CD4-positive, alpha-beta T cell treated with Interleukin-10 for 1 hour (primary cell): ENCODE data around the gene RHBDF2.

ENCODE experiments used
- DNase-seq: peaks from one replicate; pipeline ENCODE4 v3.0.0-alpha.2; 2020

The RHBDF2 gene

DNA sequence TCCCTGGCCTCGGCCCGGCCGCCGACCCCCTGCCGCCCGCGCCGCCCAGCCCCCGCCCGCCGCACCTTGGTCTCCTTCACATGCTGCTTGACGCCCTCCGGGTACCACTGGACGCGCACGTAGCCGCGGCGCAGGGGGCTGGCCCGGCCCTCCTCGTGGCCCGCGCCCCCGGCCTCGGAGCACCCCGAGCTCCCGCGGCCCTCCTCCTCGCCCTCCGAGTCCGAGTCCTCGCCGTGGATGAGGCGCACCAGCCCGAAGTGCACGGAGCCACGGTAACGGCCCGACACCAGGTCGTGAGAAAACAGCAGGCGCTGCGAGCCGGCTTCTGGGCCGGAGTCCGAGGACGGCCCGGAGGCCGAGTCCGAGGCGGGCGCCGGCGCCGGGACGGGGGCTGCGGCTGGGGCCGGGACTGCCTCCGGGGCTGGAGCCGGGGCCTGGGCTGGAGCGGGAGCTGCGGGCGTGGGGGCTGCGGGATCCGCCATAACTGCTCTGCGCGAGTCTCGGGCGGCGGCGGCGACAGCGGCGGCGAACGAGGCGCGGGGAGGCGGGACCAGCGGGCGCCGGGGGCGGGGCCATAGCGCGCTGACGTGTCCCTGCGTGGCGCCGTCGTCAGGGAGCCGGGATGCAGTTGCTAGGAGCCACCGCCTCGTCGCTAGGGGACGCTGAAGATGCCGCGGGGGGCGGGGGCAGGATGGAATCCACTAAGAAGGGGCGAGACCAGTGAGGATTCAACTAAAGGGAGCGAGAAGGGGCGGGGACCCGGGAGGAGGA lies 48.4 kb downstream of the RHBDF2 start, which contains the start of gene UBE2O:
UBE2O (minus strand) TSS at position 493 of the 771 bp plus-strand sequence; CDS start at position 482, 11 bp downstream.
- peak; percentile 95 for DNase-seq

GRCh38 chr17:76452127-76452659 lies 49.0 kb downstream of the RHBDF2 start:
- no peak for DNase-seq

DNA sequence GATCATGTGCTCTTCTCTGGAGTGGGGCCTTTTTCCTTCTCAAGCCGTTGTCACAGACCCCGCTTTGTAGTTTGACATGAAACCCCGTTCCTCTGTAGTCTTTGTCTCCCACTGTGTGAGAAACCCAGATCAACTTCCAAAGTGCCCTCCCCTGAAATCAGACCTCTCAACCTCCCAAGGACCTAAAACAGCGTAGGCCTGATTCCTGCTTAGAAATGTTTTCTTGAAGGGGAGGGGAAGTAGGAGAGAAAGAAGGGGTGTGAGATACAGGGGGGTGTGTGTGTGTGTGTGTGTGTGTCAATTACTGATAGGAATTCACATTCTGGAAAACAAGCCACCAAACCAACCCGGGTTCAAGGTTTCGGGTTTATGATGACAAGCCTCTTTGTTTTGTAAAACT lies 49.7 kb downstream of the RHBDF2 start:
- no peak for DNase-seq

DNA sequence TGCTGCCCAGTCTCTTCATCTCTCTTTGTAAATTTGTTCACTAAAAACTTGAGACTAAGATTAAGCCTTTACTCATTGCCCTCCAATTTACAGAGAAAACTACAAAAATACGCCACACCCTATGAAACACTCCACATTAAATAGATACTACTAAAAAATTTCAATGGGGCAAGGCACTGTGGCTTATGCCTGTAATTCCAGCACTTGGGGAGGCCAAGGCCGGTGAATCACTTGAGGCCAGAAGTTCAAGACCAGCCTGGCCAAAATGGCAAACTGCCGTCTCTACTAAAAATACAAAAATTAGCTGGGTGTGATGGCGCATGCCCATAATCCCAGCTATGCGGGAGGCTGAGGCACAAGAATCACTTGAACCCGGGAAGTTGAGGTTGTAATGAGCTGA lies 52.1 kb downstream of the RHBDF2 start:
- DNase-seq = no peak

DNA sequence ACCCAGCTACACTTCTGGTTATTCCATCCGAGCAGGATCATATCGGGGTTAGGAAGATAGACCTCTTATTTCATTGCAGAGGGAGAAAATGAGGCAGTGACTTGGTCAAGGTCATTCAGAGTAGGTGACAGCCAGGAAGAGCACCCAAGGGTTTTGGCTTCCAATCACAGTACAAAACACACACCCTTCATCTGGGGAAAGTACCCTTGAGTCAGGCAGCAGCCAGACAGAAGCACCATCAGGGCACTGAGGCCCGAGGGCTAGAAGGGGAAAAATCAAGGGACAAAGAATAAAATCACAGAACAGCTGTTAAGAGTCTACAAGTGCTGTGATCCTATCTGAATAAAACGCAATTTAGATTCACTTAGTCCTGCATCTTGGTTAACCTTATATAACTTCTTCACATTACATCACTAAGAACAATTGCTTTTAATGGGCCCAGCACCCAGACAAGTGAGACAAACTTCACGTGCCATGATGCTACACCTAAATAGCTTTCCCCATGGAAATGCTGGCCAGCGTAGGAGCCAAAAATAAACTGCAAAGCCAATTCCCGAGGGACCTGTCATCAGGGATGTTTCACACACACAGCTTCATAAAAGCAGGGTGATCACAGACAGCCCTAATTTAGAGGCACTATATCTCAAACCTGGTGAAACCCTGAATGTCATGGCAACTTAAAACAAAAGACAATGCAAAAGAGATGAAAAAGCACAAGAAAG lies 53.1 kb downstream of the RHBDF2 start:
- no peak for DNase-seq

DNA sequence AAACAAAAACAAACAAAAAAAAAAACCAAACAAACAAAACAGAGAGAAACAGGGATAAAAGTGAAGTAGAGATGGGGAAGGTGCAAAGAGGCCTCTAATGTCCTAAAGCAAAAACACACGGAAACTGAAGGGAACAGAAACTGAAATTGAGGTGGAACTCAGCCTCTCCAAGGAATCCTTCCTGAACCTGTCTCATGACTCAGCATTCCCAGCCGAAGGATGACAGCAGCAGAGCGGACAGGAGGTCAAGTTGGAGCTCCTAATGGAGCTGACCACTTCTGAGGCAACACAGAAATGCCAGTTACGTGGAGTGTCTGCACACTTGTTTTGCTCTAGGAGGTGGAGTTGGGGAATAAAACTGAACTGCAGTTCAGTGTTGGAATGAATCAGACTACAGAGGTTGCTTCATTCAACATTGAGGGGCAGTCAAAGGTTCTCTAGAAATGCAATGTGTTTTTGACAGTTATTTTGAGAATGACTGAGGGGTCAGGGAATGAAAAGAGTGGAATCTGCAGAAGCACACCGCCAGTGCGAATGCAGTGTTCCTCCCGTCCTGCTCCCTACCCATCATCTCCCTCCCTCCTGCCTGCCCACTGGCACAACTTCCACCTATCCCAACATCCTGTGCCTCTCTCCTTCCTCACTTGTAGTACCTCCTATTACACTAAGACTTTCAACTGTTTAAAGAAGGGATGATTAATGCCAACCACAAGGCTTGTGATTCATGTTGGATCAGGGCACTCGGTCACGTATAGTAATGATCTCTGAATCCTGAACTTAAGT lies 54.6 kb downstream of the RHBDF2 start:
- no peak for DNase-seq

- DNase-seq = no peak
Observed at GRCh38 chr17:76445697-76446448, 55.4 kb downstream of the RHBDF2 start.

DNA sequence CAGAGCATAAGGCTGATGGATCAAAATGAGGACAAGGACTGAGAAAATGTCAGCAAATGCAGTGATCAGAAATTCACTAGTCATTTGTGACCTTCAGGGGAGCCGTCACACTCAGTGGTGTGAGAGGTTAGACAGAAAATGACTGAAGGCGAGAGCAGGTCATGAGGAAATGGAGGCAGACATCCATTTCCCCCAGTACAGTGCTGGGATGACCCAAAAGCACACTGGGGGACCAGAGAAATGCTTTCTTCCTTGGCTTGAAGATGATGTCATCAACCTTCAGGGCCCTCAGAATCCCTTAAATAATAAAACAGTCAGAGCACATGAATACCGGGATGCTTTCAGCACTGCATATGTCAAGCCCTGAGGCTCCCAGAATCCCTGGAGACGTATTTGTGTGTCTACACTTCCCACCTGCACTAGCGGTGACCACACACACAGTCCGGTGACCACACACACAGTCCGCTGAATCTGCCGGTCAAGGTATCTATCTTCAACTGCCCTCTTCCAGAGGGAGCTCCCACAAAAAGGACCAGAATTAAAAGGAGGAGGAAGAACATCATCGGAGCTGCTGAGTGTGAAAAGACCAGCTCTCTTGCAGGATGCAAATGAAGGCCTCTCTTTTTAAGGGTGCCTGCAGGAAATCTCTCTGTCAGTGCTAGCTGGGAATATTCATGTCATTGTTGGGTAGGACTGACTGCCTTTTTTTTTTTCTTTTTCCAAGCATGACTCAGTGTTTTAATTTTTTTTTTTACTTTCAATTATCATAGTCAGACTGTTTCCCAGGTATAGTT lies 56.5 kb downstream of the RHBDF2 start:
- DNase-seq = no peak

DNA sequence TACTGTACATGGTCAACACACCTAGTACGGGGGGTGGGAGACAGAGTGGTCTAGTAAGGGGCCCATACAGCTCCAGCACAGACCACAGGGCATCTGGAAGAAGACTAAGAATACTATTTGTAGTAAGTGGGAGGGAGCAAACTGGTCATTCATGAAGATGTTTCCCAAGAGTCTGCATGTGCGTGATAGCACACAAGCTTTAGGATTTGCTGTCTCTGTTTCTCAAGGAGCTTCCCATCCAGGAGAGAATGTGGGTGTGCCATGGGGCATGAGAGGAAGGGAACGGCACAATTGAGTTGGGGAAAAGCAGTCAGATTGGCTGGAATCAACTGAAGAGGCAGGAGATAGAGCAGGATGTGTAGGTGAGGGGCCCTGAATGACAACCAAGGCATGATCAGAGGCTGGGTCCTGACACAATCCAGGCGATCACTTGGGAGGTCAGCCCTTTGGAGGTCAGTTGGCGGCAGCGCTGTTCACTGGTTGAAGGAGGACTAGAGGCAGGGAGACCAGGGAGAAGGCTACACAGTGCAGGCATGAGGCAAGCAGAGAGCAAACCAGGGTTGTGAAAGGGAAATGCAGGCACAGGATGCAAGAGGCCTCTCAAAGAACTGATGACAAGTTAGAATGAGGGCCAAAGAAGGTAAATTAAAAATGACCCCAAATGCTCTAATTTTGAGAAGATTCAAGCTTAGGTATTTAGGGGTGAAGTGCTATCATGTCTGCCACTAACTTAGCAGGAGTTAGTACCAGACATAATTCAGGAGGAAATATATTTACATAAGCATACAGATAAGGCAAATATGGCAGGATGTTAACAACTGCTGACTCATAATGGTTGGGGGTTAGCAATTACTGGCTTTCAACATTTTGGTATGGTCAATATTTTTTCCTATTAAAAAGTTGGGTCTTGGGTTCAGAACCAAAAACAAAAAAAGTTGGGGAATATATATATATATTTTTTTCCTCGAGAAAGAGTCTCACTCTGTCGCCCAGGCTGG lies 58.6 kb downstream of the RHBDF2 start:
- DNase-seq = no peak

- no peak for DNase-seq
Observed at GRCh38 chr17:76441686-76442340, 59.4 kb downstream of the RHBDF2 start.

DNA sequence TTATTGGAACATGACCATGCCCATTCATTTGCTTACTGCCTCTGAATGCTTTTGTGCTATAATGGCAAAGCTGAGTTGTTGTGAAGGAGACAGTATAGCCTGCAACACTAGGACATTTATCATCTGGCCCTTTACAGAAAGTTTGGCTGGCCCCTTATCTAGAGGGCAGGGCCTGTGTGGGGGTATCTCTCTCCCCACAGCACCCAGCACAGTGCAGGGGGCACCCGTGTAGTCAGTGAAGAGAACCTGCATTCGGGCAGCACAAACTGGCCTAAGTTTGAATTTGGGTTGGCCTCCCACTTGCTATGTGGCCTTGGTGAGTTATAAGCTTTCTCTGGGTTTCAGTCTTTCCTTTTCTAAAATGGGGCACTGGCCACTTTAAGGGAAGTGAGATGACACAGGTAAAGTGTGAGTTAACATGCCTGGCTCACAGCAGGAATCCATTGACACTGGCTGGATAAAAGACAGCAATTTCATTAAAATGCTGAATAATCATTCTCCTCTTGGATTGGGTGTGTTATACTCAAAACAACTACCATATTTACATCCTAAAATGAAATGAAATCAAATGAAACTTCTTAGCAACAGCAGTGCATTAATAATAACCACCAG lies 60.4 kb downstream of the RHBDF2 start:
- DNase-seq = no peak

GRCh38 chr17:76439314-76439928 lies 61.8 kb downstream of the RHBDF2 start:
- no peak for DNase-seq

- no peak for DNase-seq
Observed at GRCh38 chr17:76438906-76439305, 62.3 kb downstream of the RHBDF2 start.

DNA sequence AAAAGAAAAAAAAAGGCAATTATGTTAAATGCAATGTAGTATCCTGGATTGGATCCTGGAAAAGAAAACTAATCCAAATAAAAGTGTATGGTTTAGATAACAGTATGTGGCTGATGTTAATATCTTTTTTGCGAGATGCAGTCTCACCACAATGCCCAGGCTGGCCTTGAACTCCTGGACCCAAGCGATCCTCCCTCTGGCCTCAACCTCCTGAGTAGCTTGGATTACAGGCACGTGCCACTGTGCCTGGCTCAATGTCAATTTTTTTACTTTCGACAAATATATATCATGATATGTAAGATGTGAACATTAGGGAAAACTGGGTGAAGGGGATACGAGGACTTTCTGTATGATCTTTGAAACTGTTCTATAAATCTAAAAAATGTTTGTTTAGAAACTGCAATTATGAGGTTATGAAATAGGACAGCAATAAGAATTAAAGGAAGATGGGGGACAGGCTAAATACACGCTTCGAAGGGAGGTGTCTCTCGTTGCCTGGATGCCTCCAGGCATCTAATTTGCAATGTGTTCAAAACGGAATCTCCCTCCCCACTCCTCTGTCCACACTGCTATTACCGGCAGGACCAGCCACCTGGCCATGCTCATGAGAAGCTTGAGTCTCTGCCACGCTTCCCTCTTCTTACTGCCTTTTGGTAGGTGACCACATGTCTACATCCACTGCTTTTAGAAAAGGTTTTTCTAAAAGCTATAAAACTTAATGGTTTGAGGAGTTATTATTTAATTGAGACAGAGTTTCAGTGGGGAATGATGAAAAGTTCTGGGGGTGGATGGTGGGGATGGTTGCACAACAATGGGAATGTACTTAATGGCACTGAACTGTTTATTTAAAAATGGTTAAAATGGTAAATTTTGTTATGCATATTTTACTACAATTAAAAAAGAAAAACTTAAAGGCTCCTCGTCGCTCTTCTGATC lies 63.5 kb downstream of the RHBDF2 start:
- DNase-seq = no peak

DNA sequence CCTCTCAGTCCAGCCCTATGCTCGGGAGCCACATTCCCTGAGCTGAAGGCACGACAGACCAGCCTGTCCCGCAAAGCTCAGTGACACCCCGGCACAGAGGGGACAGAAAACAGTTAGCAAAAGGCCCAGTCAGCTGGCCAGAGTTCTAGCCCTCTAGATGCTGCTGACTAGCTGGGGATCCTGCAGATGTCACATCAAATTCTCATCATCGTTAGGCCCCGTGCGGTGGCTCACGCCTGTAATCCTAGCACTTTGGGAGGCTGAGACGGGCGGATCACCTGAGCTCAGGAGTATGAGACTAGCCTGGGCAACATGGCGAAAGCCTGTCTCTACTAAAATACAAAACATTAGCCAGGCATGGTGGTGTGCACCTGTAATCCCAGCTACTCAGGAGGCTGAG lies 65.5 kb downstream of the RHBDF2 start:
- no peak for DNase-seq

DNA sequence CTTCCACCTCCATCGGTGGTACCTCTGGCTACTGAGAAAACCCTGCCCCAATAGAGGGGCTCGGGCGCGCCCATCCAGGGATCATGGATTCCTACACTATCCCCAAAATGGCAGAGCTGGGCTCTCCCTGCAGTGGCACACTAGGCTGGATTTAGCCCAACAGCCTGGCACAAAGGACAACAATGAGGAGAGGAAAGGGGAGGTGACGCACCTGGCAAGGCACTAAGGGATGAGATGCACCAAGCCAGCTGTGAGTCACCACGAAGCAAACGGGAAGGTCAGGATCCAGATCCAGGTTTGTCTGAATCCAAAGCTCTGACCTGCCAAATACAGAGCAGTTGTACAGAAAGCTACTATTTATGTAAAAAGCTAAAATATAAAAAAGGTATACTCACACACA lies 66.4 kb downstream of the RHBDF2 start:
- DNase-seq = no peak

DNA sequence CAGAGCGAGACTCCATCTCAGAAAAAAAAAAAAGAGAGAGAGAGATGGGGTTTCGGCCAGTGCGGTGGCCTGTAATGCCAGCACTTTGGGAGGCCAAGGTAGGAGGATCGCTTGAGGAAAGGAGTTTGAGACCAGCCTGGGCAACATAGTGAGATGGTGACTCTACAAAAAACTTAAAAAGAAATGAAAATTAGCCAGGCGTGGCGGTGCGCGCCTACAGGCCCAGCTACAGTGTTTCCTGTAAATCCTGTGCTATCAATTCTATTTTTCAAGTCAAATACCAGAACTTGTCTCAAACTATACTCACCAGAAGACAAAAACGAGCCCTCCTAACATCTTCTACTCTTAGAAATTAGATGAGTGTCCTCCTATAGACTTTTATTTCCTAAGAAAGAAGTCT lies 67.5 kb downstream of the RHBDF2 start:
- DNase-seq = no peak
